Measurements from ENCODE around the gene MXD1. TPM values are rescaled to one million over a fixed set of nuclear protein-coding genes. Genes with fewer than 3 reads are reported as not detected.
"Not testable (repeated sequence)": the region's sequence is repeated elsewhere in the genome, so short reads cannot be mapped to it uniquely, and the experiment has no call there.

Gene MXD1
- total RNA-seq, 1 donor, result 5.2 TPM

- H3K4me3 ChIP-seq (ENCODE audit: low read depth, low read length), result no peak overlapping the region
- DNase-seq (ENCODE audit: low read depth), result no peak
- no peak for TF ChIP-seq CTCF (IDR thresholded peaks at IDR 0.05; ENCODE audit: insufficient read depth, low read depth, low read length)
These were observed 32.5 kb downstream of the MXD1 start for GRCh38 chr2:69947325-69947931.

DNA sequence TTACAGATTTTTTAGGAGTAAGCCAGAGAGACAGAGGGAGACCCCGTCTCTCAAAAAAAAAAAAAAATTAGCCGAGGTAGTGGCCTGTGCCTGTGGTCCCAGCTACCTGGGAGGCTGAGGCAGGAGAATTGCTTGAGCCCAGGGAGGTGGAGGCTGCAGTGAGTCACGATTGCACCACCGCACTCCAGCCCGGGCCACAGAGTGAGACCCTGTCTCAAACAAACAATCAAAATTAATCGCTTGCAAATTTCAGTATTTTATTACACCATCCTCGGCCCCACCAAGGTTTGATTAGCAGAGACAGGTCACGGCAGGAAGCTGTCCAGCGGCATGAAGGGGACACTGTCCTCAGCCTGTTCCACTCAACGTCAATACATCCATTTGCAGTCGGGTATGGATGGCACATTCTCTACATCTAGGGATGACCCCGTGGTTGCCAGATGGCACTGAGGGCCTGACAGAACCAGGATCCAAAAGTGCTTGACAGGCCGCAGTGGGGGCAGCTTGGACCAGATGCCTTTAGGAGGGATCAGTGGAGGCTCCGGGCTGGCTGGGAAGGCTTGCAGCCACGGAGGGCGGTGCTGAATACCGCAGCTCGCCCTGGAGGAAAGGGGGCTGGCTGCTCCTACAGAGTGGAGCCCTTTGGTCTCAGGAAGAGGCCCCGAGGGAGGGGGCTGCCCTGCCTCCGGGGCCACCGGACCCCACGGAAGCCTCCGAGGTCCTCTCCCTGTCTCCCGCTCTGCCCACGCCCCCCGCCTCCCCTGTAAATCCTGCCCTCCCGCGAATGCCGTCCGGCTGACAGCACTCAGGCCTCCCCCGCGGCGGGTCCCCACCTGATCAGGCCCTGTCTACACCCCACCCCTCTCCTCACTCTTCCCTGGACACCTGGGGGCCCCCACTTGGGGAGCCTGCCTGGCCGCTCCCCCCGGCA, 33.4 kb downstream of the MXD1 start:
- no peak for TF ChIP-seq CTCF (IDR thresholded peaks at IDR 0.05; ENCODE audit: insufficient read depth, low read depth, low read length)
- H3K4me3 ChIP-seq (ENCODE audit: low read depth, low read length), result no peak overlapping the region
- no peak for DNase-seq (ENCODE audit: low read depth)

- TF ChIP-seq CTCF (IDR thresholded peaks at IDR 0.05; ENCODE audit: insufficient read depth, low read depth, low read length), result no peak
- no peak overlapping the region for H3K4me3 ChIP-seq (ENCODE audit: low read depth, low read length)
- DNase-seq (ENCODE audit: low read depth), result no peak
These were observed 34.2 kb downstream of the MXD1 start for GRCh38 chr2:69948963-69949645.

GRCh38 chr2:69950241-69950640, 35.3 kb downstream of the MXD1 start:
- H3K4me3 ChIP-seq (ENCODE audit: low read depth, low read length), result no peak overlapping the region
- peak; percentile 31 for DNase-seq (ENCODE audit: low read depth)
- no peak for TF ChIP-seq CTCF (IDR thresholded peaks at IDR 0.05; ENCODE audit: insufficient read depth, low read depth, low read length)

DNA sequence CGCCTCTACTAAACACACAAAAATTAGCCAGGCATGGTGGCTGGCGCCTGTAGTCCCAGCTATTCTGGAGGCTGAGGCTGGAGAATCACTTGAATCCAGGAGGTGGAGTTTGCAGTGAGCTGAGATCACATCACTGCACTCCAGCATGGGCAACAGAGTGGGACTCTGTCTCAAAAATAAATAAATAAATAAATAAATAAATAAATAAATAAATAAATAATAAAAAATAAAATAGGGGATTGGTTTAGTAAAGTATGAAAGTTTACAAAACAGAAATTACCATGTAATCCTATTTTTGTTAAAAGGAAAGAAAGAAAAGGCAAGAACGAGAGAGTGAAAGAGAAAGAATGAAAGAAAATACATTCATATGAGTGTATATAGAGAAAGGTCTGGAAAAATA, 35.8 kb downstream of the MXD1 start:
- H3K4me3 ChIP-seq (ENCODE audit: low read depth, low read length); DNase-seq (ENCODE audit: low read depth): not testable (repeated sequence)

DNA sequence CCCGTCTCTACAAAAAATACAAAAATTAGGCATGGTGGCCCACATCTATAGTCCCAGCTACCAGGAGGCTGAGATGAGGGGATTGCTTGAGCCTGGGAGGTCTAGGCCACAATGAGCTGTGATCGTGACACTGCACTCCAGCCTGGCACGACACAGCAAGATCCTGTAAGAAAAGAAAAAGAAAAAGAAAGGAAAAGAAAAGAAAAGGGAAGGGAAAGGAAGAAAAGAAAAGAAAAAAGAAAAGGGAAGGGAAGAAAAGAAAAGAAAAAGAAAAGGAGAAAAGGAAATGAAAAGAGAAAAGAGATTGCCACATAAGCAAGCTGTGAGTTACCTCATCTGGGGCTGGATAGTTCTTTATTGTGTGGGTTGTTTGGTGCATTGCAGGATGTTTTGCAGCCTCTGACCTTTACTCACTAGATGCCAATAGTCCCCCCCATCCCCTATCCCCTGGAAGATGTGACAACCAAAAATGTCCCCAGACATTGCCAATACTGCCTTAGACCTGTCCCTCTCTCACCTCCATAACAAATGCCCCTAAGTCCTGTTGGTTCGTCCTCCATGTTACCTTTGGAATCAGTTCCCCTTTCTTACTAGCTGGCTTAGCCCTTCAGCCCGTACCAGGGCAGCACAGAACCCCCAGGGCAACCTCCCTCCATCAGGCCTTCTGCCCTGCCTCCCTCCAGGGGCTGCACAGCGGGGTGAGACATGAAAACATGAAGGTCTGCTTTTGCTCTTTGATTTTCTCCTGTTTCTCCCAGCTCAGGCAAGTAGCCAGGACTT, 37.6 kb downstream of the MXD1 start:
- no peak for TF ChIP-seq CTCF (IDR thresholded peaks at IDR 0.05; ENCODE audit: insufficient read depth, low read depth, low read length)
- no peak overlapping the region for H3K4me3 ChIP-seq (ENCODE audit: low read depth, low read length)
- no peak for DNase-seq (ENCODE audit: low read depth)
